HG03175 (cell line): ENCODE results near the gene VPS13C.

Experiments
- ATAC-seq: cut with Tn5 transposase; IDR thresholded peaks from one replicate; pipeline ENCODE4 v1.9.1; 2021; ENCODE audit warnings: mild to moderate bottlenecking, moderate library complexity; ENCODE audit not compliant: unreplicated experiment

The VPS13C gene

GRCh38 chr15:61879219-61879618, 181.0 kb downstream of the VPS13C start:
- no peak for ATAC-seq

DNA sequence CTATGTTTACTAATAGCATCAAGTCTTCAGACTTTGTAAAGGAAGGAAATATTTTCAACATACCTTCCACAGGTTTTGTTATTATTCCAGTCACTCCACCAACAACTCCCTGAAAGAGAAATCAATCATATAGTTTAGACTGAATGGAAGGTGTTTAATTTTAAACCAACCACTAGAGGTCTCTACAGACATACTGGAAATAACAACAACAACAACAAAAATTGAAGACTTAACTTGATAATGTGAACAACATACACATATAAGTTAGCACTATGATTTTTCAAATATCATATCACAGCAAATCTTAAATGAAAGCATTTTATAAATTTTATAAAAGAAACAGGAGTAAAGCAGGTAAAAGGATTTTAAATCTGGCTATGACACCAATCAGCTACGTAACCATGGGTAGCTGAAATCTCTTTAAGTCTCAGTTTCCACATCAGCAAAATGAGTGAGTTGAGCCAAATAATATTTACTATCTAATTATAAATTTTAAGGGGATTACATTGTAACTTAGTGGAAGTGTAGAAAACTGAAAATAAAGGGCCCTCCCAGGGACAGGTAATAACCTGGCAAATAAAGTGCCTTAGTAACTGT, 188.2 kb downstream of the VPS13C start:
- no peak for ATAC-seq

- ATAC-seq: no peak
Measured at GRCh38 chr15:61869656-61870055, 190.6 kb downstream of the VPS13C start.

DNA sequence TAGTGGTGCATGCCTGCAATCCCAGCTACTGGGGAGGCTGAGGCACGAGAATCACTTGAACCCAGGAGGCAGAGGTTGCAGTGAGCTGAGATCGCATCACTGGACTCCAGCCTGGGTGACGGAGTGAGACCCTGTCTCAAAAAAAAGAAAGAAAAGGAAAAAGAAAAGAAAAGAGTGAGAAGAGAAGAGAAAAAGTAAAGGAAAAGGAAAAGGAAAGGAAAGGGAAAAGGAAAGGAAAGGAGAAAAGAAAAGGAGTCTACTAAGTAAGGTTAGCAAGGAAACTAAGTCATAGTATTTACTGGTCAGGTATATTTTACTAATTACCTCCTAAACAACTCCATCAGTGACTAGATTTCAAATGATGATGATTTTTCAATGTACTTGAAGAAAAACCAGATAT, 198.3 kb downstream of the VPS13C start:
- ATAC-seq: no peak

GRCh38 chr15:61857169-61857829, 202.9 kb downstream of the VPS13C start:
- no peak for ATAC-seq

GRCh38 chr15:61856295-61856694, 204.0 kb downstream of the VPS13C start:
- no peak for ATAC-seq

- no peak for ATAC-seq
Measured at GRCh38 chr15:61853195-61853594, 207.1 kb downstream of the VPS13C start.

- ATAC-seq: no peak
Measured at GRCh38 chr15:61851955-61852354, 208.3 kb downstream of the VPS13C start.

DNA sequence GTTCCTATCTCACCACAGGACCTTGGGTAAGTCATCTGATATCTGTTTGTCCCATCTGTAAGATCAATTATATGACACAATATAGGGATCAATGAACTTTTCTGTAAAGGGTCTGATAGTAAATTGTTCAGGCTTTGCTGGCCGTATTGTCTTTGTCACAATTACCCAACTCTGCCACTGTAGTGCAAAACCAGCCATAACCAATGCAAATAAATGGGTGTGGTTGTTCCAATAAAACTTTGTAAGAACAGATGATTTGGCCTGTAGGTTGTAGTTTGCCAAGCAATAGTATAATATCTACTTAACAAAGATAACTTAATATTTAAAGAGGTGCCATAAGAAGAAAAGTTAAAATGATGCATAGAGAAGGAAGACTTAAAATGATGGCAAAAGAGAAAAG, 210.8 kb downstream of the VPS13C start:
- ATAC-seq: no peak

GRCh38 chr15:61841466-61841865, 218.8 kb downstream of the VPS13C start:
- ATAC-seq: no peak

GRCh38 chr15:61840090-61840489, 220.2 kb downstream of the VPS13C start:
- no peak for ATAC-seq

DNA sequence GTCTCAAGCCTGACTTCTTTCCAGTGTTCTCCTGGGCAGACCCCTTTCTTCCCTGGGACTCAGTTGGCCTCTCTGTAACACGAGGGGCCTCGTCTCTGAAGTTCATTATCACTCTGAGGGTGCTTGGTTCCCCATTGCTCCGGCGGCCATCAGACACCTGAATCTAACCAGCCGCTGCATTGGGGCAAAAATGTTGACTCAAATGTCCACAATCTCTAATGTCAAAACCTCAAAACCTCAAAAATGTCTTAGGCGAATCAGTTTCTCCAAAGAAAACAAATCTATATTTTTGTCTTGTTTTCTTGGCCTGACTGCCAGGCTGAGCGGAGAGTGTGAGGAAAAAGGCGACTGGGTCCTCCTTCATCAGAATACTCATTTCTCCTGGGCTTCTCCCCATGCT, 220.7 kb downstream of the VPS13C start:
- no peak for ATAC-seq

GRCh38 chr15:61835496-61836106, 224.6 kb downstream of the VPS13C start:
- ATAC-seq: no peak

DNA sequence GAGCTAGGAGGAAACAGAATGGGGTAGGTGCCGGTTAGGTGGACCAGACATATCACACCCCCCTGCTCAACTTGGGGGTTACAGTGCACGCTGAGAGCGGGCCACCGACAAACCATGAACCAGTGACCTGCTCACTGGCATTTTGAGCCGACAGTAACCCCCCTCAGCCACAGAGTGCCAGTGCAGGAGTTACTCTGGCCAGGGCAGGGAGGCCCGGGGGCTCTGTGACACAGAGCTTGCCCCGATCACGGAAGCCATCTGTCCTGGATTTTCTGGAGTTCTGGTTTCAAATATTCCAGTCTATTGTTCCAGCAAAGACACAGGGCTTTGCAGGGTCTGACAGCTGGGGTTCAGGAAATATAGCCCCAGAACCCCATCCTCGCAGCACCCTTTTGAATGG, 225.2 kb downstream of the VPS13C start:
- ATAC-seq: no peak

GRCh38 chr15:61834076-61834697, 226.1 kb downstream of the VPS13C start:
- peak; percentile 61 for ATAC-seq

- ATAC-seq: no peak
Measured at GRCh38 chr15:61832223-61832622, 228.0 kb downstream of the VPS13C start.

GRCh38 chr15:61831505-61831921, 228.7 kb downstream of the VPS13C start:
- ATAC-seq: no peak

GRCh38 chr15:61830536-61831330, 229.5 kb downstream of the VPS13C start:
- no peak for ATAC-seq

- no peak for ATAC-seq
Measured at GRCh38 chr15:61829514-61829889, 230.7 kb downstream of the VPS13C start.

DNA sequence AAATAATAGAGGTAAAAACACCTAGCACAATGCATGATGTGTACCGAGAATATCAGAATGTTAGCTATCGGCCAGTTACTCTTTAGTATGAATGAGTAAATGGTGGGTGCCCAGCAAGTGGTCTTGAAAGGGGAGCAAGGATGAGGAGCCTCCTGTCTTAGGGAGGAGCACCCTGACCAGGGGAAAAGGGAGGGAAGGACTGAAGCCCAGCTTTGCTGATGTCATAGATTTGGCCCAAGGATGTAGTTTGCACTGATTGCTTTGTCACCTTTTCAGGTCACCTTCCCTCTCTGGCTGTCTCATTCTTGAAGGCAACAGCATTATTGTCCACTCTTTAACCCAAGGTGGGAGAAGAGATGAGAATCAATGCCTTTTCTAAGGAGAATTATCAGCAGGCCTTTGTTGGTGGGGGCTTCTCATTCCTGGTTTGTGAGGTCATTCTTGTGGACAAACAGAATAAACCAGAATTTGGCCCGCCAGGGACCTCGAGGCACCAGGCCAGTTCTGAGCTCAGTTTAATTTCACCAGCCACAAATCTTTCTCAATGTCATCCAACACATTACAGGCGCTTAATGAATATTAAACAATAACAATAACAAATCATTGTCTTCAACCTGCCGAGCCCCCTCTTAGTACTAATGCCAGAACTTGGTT, 231.3 kb downstream of the VPS13C start:
- no peak for ATAC-seq

DNA sequence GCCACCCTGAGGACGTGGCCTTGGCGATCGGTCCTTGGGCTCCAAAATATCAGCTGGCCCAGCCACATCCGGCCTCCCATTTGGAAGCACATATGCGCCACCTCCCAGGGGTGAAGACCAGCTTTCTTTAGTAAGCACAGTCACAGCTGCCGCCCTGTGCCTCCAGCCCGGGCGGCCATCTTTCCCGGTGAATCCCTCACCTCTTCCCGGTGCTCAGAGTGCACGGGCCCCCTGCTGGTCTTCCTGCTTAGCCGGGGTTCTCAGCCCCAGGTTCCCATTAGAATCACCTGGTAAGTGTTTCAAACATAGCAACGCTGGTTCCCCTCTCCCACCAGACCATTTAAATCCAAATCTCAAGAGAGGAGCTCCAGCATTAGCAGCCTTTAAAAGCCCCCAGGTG, 232.2 kb downstream of the VPS13C start:
- ATAC-seq: no peak
